ENCODE measurements around the gene KLHDC1. TPM values are rescaled to one million over a fixed set of nuclear protein-coding genes. Genes with fewer than 3 reads are reported as not detected.
"Not testable (repeated sequence)": the region's sequence is repeated elsewhere in the genome, so short reads cannot be mapped to it uniquely, and the experiment has no call there.

KLHDC1 gene
- polyA plus RNA-seq, 3 donors: 0.92 to 1.6 (median 1.5) TPM

DNA sequence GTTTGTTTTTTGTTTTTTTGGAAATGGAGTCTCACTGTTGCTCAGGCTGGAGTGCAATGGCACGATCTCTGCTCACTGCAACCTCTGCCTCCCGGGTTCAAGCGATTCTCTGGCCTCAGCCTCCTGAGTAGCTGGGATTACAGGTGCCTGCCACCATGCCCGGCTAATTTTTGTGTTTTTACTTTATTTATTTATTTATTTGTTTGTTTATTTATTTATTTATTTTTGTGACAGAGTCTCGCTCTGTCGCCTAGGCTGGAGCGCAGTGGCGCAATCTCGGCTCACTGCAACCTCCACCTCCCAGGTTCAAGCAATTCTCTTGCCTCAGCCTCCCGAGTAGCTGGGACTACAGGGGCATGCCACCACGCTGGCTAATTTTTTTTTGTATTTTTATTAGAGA is 18.1 kb downstream of the KLHDC1 start:
- H2AFZ ChIP-seq (ENCODE audit: insufficient read depth, low read depth, low read length, poor library complexity, severe bottlenecking); H3K4me2 ChIP-seq (replicated peaks; ENCODE audit: extremely low read depth, low read length, poor library complexity, severe bottlenecking); H3K79me2 ChIP-seq (ENCODE audit: insufficient read depth, low read length); H3K9me3 Mint-ChIP-seq; H3K9me3 ChIP-seq (replicated peaks in 1 of 2; ENCODE audit: control insufficient read depth in 1 of 2, insufficient read depth in 1 of 2, low read length in 2 of 2); H3K27me3 ChIP-seq (ENCODE audit: control insufficient read depth in 2 of 2, insufficient read depth in 2 of 2, low read length in 2 of 2); H3K9ac ChIP-seq (ENCODE audit: insufficient read depth, low read length, poor library complexity, severe bottlenecking); H3K4me1 ChIP-seq (ENCODE audit: control insufficient read depth in 1 of 2, insufficient read depth in 2 of 2, low read length in 2 of 2); H4K20me1 ChIP-seq (ENCODE audit: insufficient read depth, low read length); H3K4me3 Mint-ChIP-seq; DNase-seq; H3K27me3 Mint-ChIP-seq (ENCODE audit: low read depth in 3 of 3); H3K4me3 ChIP-seq (replicated peaks in 1 of 3; ENCODE audit: low read depth in 2 of 3, low read length in 3 of 3); H3K27ac ChIP-seq (ENCODE audit: low read depth in 1 of 2, low read length in 2 of 2); intact Hi-C loops (cut with micrococcal nuclease); H3K36me3 ChIP-seq (replicated peaks in 1 of 2; ENCODE audit: control insufficient read depth in 1 of 2, insufficient read depth in 2 of 2, low read length in 2 of 2): not testable (repeated sequence)
- Mint-ChIP-seq H3K27ac (peak overlapping the region in 1 of 7 donors; percentile 50), H3K4me1 (peaks cover 10% of the 10 kb centered on the region), H3K36me3 (peaks cover 6 to 14% of the 10 kb centered on the region in 2 donors)
- WGBS (ENCODE audit: insufficient coverage): 100% methylated on average over 2 of the region's 11 CpGs

DNA sequence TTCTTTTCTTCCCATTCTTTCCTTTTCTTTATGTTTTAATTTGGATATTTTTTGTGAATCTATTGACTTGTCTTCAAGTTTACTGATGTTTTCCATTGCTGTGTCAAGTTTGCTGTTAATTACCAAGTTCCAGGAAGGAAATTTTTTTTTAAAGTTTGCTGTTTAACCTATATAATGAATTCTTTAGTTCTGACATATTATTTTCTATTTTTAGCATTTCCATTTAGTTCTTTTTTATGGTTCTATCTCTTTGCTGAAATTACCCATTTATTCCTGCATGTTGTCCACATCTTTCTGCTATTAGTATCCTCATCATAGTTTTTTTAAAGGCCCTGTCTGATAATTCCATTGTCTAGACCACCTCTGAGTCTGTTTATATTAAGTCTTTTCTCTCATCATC is 27.8 kb downstream of the KLHDC1 start:
- Mint-ChIP-seq H3K4me1 (no peaks in the 10 kb centered on the region), H3K9me3 (peaks cover 1 to 11% (median 4%) of the 10 kb centered on the region in 7 donors), H3K27ac (no peak overlapping the region), H3K36me3 (peaks cover 23 to 31% of the 10 kb centered on the region in 2 donors), H3K4me3 (no peak overlapping the region), H3K27me3 (ENCODE audit: low read depth in 3 of 3) (no peaks in the 10 kb centered on the region)
- Histone ChIP-seq H2AFZ (ENCODE audit: insufficient read depth, low read depth, low read length, poor library complexity, severe bottlenecking) (no peak overlapping the region), H3K36me3 (replicated peaks in 1 of 2; ENCODE audit: control insufficient read depth in 1 of 2, insufficient read depth in 2 of 2, low read length in 2 of 2) (peaks cover 0 to 6% of the 10 kb centered on the region in 2 donors), H3K4me3 (replicated peaks in 1 of 3; ENCODE audit: low read depth in 2 of 3, low read length in 3 of 3) (no peak overlapping the region), H3K9me3 (replicated peaks in 1 of 2; ENCODE audit: control insufficient read depth in 1 of 2, insufficient read depth in 1 of 2, low read length in 2 of 2) (no peaks in the 10 kb centered on the region), H3K79me2 (ENCODE audit: insufficient read depth, low read length) (no peaks in the 10 kb centered on the region), H3K27ac (ENCODE audit: low read depth in 1 of 2, low read length in 2 of 2) (no peak overlapping the region), H3K9ac (ENCODE audit: insufficient read depth, low read length, poor library complexity, severe bottlenecking) (no peak overlapping the region), H3K4me1 (ENCODE audit: control insufficient read depth in 1 of 2, insufficient read depth in 2 of 2, low read length in 2 of 2) (no peaks in the 10 kb centered on the region), H3K4me2 (replicated peaks; ENCODE audit: extremely low read depth, low read length, poor library complexity, severe bottlenecking) (no peak overlapping the region), H4K20me1 (ENCODE audit: insufficient read depth, low read length) (no peaks in the 10 kb centered on the region), H3K27me3 (ENCODE audit: control insufficient read depth in 2 of 2, insufficient read depth in 2 of 2, low read length in 2 of 2) (no peaks in the 10 kb centered on the region)
- intact Hi-C loops (cut with micrococcal nuclease): no loop called here
- no peak for DNase-seq
- TF ChIP-seq, protein P1, sequence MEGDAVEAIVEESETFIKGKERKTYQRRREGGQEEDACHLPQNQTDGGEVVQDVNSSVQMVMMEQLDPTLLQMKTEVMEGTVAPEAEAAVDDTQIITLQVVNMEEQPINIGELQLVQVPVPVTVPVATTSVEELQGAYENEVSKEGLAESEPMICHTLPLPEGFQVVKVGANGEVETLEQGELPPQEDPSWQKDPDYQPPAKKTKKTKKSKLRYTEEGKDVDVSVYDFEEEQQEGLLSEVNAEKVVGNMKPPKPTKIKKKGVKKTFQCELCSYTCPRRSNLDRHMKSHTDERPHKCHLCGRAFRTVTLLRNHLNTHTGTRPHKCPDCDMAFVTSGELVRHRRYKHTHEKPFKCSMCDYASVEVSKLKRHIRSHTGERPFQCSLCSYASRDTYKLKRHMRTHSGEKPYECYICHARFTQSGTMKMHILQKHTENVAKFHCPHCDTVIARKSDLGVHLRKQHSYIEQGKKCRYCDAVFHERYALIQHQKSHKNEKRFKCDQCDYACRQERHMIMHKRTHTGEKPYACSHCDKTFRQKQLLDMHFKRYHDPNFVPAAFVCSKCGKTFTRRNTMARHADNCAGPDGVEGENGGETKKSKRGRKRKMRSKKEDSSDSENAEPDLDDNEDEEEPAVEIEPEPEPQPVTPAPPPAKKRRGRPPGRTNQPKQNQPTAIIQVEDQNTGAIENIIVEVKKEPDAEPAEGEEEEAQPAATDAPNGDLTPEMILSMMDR (IDR thresholded peaks at IDR 0.05): no peak

DNA sequence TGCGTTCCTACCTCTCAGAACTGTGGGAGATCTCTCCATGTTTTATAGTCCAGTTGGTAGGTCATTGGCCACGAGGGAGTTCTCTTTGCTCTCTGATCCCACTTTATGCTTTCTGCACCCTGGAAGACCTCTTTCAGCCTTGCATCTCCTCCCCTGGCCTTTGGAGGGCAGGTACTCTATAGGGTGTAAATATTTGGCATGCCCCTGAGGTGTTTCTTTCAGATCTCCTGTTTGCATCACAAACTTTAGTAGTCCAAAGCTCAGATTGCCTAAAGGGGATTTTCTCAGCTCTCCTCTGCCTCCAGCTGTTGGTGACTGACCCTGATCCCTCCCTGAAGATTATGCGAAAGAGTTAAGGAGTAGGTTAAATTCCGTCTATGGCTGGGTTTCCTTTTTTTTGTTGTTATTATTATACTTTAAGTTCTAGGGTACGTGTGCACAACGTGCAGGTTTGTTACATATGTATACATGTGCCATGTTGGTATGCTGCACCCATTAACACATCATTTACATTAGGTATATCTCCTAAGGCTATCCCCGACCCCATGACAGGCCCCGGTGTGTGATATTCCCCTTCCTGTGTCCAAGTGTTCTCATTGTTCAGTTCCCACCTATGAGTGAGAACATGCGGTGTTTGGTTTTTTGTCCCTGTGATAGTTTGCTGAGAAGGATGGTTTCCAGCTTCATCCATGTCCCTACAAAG is 29.0 kb downstream of the KLHDC1 start:
- H4K20me1 ChIP-seq (ENCODE audit: insufficient read depth, low read length); H3K27me3 Mint-ChIP-seq (ENCODE audit: low read depth in 3 of 3); intact Hi-C loops (cut with micrococcal nuclease); DNase-seq; H3K9ac ChIP-seq (ENCODE audit: insufficient read depth, low read length, poor library complexity, severe bottlenecking); H3K4me3 ChIP-seq (replicated peaks in 1 of 3; ENCODE audit: low read depth in 2 of 3, low read length in 3 of 3); H3K4me1 Mint-ChIP-seq; H3K4me1 ChIP-seq (ENCODE audit: control insufficient read depth in 1 of 2, insufficient read depth in 2 of 2, low read length in 2 of 2); H3K9me3 ChIP-seq (replicated peaks in 1 of 2; ENCODE audit: control insufficient read depth in 1 of 2, insufficient read depth in 1 of 2, low read length in 2 of 2); H3K79me2 ChIP-seq (ENCODE audit: insufficient read depth, low read length); H2AFZ ChIP-seq (ENCODE audit: insufficient read depth, low read depth, low read length, poor library complexity, severe bottlenecking); H3K4me3 Mint-ChIP-seq; H3K4me2 ChIP-seq (replicated peaks; ENCODE audit: extremely low read depth, low read length, poor library complexity, severe bottlenecking); H3K27me3 ChIP-seq (ENCODE audit: control insufficient read depth in 2 of 2, insufficient read depth in 2 of 2, low read length in 2 of 2); H3K27ac ChIP-seq (ENCODE audit: low read depth in 1 of 2, low read length in 2 of 2): not testable (repeated sequence)
- WGBS (ENCODE audit: insufficient coverage): 100% methylated on average over 1 of the region's 9 CpGs
- Mint-ChIP-seq H3K27ac (peak overlapping the region in 2 of 7 donors; percentile 1 to 37), H3K36me3 (peaks cover 27 to 40% of the 10 kb centered on the region in 2 donors), H3K9me3 (peaks cover 1 to 11% (median 4%) of the 10 kb centered on the region in 7 donors)
- peaks cover 0 to 11% of the 10 kb centered on the region in 2 donors for H3K36me3 ChIP-seq (replicated peaks in 1 of 2; ENCODE audit: control insufficient read depth in 1 of 2, insufficient read depth in 2 of 2, low read length in 2 of 2)

All from CD14-positive monocyte (primary cell).